HG03378 (cell line): ENCODE data around the gene ZNF597.

Source experiments
- ATAC-seq: cut with Tn5 transposase; IDR thresholded peaks from one replicate; pipeline ENCODE4 v1.9.1; 2021; ENCODE audit warnings: mild to moderate bottlenecking, moderate library complexity; ENCODE audit not compliant: unreplicated experiment

The ZNF597 gene

DNA sequence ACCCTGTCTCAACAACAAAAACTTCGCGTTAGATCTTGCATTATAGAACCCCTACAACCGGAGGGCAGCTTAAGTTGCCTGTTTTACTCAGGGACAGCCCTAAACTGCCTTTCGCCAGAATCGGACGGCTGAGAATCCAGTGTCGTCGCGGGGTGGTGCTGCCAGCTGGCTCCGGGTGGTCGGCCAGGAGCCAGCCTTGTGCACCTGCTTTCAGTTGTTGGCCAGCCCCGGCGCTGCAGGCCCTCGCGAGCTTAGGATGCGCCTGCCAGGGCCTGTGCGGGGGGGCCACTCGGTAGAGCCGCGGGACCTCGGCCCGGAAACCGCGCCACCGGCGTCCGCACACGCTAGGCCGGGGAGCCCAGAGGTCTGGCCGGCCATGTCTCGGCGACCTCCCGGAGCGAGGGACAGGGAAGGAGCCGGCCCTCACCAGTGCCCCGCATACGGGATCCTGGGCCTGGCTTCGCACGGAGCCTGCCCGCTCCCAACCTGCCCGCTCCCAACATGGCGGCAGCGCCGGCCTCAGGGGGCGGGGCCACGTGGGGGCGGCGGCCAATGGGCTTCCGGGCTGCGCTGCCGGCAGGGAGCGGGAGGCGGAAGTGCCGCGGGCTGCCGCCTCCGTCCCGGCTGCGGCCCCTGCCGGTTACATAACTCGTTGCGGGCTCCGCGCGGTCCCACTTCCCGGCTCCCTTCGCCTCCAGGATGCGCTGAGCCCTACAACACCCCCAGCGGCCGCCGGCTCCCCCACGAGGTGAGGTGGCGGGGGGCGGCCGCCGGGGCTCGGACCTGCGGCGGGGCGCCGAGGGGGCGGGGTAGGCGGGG, 14.3 kb upstream of the ZNF597 start:
- peak; percentile 63 for ATAC-seq

DNA sequence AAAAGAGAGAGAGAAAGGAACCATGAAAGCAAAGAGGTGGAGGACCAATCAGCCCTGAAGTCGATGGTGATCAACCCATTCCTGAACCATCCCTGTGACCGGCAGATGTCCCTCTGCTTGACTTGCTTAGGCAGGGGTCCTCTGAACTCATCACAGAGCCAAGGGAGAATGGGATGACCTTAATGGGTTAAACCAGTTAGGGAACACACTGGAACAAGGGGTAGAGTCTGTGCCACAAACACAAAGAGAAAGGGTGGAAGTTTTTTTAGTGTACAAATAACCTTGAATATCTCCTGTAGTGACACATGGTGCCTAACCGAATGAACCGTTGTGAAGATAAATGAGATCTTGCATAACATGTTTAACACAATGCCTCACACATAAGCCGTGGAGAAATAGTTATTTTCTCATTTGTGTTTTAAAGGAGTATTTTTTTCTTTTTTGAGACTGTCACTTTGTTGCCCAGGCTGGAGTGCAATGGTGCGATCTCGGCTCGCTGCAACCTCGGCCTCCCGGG, 11.4 kb upstream of the ZNF597 start:
- no peak for ATAC-seq

DNA sequence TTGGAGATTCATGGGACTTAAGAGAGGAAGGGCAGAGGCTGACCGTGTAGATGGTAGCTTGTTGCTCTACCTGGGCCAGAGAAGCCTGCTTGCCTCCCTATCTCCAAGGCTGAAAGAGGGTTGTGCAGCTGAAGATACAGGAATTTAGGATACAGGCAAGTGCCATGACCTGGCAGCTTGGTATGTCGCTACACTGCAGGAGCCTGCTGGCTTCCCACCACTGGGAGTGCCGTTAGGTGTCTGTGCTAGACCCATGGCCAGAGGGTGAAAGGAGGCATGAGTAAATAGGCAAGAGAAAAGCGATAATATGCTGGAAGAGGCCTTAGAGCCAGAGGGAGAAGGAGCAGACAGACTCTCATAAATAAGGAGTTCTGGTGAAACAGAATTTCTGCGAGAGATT, 10.8 kb upstream of the ZNF597 start:
- no peak for ATAC-seq

DNA sequence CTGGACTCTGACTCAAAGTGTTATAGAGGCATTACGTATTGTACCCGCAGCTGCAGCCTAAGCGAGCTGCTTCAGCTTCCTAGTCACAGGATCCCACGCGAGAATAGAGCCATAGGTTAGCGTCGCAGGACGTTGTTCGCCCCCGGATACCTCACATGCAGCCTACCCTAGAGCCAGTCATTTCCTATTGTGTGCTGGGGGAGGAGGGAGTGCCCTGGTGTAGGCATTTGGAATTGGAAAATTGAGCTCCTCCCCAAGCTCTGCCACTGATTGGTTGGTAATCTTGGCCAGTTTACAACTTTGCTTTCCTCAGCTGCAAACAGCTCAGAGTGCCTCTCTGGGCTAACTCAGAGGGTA, 706 bp upstream of the ZNF597 start:
- peak; percentile 26 for ATAC-seq

DNA sequence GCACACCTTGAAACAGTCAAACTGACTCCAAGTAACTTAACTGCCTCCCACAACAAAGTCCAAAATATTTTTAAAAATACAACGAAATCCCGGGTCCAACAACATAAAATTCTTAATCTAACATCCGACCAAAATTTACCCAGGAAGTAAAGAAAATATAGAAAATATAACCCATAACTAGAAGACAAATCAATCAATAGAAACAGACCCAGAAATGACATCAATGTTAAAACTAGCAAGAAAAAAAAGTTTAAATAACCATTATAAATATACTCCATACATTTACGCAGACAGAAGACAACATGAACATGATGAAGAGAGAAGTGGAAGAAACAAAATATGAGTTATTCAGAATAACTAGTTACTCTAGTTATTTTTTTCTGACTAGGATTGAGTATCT, 3.7 kb downstream of the ZNF597 start:
- ATAC-seq, result no peak

DNA sequence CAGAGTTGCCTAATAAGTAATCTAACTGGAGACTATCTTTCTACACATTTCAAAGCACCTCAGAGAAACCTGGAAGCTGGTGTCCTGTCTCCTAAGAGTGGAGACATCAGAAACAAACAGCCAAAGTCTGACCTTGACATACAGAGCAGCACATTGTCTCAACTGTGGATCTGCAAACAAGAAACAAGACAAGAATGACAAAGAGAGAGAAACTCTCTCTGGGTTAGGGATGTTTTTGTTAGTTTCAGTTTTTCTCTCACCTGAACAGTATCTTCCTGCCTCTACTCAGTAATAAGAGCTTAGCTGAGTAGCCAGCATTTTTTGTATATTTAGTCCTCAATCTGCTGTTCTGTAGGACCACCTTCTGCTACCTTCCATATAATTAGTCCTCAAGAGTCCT, 8.9 kb downstream of the ZNF597 start:
- no peak for ATAC-seq

DNA sequence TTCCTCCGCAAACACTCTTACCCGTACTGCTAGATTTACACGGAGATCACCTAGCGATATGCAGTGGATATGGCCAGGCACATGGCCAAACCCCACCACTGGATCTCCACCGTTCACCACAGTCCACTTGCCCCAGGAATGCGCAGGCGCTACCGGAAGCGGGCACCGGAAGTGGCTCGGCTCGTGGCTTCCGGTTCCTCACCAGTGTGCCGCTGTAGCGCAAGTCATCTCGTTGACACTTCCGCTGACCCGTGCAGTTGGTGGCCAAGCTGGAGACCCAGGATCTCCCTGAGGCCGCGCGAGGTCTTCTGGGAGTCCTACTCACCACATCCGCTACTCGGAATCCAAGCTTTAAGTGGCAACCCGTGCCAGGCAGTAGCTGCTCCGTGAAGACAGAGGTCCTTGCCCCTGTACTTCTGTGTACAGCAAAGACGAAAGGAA, 11.5 kb downstream of the ZNF597 start:
- ATAC-seq, result no peak

DNA sequence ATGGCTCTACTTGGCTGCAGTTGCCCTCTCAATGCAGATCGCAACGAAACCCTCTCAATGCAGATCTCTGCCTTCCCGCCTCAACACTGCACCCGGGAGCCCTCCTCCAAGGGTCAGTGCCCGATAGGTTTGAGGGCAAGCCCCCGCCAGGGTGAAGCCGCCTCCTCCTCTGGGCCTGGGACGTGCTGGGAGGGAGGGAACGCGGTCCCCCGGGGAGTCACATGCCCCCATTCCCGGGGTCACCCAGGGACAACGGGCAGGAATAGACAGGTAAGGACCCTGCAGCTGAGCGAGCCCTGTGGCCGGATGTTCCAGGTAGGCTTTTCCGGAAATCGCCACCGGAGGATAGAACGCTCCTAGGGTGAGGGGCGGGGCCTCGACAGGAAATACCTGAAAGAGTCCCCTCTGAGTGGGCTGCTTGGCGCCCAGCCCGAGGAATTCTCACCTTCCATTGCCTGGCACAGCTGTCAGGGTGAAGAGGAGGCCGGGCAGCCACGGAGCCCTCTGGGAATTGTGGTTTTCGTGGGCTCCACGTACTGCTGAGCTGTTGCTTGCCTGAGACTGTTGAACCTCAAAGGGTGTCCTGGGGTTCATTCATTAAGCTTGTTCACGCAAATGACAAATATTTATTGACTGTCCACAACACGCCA, 29.4 kb downstream of the ZNF597 start:
- no peak for ATAC-seq

DNA sequence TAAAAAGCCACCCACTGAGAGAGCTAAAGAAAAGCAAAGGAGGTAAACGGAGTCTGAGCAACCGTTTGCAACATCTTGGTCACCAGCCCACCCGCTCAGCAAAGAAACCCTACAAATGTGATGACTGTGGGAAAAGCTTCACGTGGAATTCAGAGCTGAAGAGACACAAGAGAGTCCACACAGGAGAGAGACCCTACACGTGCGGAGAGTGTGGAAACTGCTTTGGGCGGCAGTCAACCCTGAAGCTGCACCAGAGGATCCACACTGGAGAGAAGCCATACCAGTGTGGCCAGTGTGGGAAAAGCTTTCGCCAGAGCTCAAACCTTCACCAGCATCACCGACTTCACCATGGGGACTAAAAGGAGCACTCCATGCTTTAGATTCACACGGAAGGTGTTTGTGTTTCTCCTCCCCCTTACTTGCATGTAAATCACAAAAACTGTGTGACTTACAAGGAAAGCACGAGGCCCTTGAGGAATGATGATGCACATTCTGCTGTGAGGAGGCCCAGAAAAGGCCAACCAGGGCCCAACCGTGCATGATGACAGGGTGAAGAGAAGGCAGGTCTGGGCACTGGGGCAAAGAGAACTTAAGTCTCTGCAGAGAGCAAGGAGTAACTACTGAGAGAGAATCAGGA, 34.6 kb downstream of the ZNF597 start:
- no peak for ATAC-seq

DNA sequence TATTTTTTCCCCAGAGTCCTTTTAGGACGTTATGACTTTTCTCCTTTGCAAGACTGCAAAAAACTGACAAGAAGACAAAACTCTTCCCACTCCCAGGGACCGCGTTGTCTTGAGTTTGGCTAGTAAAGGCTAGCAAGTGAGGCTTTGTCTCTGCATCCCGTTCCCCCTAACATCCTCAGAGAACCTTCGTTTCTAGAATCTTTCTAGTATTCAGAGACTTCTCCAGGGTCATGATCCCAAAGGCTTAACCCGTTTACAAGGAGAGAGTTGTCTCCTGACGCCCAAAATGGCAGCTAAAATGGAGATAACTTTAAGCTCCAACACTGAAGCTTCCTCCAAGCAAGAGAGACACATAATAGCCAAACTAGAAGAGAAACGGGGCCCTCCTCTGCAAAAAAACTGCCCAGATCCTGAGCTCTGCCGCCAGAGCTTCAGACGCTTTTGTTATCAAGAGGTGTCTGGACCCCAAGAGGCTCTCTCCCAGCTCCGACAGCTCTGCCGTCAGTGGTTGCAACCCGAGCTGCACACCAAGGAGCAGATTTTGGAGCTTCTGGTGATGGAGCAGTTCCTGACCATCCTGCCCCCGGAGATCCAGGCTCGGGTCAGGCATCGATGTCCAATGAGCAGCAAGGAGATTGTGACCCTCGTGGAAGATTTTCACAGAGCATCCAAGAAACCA, 41.4 kb downstream of the ZNF597 start:
- no peak for ATAC-seq

DNA sequence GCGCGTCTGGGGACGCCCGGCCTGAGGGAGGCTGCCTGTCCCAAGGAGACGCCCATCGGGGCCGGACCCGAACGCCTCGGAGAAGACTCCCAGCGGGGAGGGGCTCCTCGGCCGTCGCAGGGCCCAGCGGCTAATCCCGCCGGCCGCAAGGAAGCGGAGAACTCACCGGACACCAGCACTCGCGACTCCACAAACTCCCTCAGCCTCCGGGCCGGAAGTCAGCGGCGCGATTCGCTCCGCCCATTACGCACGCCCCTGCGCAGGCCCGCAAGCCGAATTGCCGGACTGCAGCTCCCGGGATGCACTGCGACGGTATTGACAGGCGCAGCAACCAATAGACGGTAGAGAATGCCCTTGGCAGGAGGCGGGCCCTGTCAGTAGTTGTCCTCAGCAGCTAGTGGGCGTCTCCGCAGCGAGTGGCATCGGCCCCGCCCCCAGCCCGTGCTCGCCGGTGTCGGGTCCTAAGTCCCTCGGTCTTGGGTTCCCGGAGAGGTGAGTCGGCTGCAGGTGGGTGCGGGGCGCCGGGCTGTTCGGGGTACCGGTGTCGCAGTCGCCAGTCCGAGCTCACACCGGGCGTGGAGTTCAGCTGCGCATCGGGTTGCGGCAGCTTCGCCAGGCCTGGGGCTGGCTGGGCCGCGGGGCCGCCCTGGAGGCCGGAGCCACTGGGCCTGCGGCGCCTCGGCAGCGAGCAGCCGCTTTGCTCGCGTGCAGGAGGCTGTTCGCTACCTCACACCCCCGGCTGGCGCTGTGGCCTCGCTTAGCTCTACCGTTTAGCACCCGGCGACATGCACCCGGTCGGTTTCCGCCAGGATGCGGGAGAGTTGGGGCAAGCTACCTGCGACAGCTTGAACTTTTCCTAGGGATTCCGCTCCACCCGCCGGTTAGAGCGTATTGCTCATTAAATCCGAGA, 42.3 kb downstream of the ZNF597 start, which contains the start of the genes ZNF174 and ZSCAN32:
ZNF174 (plus strand) TSS at position 437 of the 910 bp plus-strand sequence. CDS start 790 bp downstream, outside the sequence.
ZSCAN32 (minus strand) TSS at position 226 of the 910 bp plus-strand sequence. CDS start 3,447 bp downstream, outside the sequence.
- ATAC-seq, result peak; percentile 98

DNA sequence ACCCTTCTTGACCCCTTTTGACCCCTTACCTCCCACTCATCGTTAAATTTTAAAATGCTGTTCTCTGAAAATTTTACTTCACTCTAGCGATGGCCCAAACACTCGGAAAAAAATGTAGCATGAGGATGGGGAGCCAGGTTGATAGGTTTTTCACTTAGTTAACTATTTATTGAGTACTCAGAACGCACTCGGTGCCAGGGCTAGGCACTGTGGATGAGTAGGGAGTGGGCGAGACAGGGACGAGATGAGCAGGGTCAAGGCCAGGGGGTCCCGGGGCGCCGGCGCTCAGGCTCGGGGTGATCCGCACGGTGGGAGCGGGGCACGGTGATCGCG, 42.9 kb downstream of the ZNF597 start:
- ATAC-seq, result no peak

DNA sequence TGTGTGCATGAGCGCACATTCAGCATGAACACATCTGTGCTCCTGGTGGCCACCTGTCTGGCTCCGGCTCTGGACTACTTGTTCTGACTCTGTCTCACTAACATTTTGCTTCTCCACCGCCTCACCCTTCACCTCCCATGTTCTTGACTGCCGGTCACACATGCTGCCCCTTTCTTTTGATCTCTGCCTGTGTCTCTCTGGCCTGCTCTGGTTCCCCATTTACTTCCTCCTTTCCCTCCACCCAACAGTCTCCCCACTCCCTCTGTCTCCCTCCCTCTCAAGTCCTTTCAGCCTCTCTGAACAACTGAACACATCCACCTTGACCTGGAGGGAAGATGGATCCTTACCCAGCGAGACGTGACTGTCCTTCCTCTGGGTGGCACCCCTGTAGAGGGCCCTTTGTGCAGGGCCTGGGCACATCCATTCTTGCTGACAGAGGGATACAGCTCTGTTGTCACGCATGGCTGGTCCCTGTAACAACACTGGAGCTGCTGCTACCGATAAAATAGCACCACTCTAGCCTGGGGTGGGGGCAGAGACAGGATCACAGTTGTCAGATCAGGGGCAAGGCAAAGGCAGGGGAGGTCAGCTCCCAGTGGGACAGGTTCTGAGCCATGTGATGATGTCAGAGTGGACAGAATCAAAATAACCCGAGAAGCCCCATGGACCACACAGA, 53.5 kb downstream of the ZNF597 start:
- no peak for ATAC-seq

DNA sequence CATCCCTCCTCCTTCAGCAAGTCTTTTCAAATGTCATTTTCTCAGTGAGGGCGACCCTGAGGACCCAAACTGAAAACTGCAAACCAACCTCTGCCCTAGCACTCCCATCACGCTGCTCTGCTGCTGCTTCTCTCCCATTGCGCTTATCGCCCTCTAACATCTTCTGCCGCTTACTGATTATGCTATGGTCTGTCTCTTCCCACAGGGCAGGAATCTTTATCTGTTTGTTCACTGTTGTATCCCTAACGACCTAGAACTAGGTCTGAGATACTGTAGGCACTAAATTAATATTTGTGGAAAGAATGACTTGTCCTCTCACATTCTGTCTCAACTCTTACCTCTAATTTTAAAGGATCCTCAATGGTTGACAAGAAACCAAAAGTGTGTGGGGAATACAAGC, 55.0 kb downstream of the ZNF597 start:
- no peak for ATAC-seq

DNA sequence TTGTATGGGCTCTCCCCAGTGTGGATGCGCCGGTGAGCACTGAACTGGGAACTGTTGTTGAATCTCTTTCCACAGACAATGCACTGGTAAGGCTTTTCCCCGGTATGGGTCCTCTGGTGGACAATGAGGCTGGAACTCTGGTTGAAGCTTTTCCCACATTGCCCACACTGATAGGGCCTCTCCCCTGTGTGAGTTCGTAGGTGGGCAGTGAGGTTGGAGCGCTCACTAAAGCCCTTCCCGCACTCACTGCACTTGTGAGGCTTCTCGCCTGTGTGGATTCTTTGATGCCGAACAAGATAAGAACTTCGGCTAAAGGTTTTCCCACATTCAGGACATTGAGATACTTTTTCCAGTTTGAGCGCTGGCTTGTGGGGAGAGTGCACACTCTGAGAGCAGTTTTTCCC, 60.3 kb downstream of the ZNF597 start:
- no peak for ATAC-seq
